NCI-H226 (cell line): ENCODE measurements around the gene PRKCZ.
"Not testable (repeated sequence)": the region's sequence is repeated elsewhere in the genome, so short reads cannot be mapped to it uniquely, and the experiment has no call there.

Experiments used
- DNase-seq: peaks from one replicate; pipeline ENCODE4 v3.0.0-alpha.2; 2015

PRKCZ gene

DNA sequence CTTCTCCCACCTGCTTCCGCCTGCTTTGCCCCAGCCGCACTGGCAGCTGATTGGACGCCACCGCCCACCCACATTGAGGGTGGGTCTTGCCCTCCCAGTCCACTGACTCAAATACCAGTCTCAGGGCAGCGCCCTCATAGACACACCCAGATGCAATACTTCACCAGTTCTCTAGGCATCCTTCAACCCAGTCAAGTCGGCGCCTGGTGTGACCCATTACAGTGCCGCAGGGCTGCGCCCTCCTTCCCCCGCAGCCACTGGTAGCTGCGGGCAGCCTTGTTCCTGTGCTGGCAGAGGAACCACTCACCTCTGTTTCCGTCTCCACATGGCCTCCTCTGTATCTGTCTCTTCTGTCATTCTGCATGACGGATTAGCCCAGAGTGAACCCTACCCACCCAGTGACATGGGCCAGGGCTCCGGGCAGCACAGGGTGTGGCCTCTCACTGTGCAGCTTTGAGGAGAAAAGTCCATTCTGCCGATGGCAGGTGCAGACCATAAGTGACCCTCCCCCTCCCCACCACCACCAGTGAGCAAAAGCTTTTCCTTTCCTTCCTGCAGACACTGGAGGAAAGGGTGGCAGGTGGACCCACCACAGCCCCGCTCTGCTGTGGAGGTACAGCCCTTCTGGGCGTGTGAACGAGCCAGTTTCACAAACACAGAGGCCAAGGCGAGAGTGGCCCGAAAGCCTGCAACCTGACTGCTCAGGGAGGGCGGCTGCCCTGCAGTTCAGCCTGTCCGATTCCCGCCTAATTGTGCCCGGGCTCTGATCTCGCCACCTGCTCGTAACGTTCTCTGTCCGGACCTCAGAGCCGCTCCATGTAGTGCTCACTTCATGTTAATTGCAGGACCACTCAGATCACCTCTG lies 87.3 kb downstream of the PRKCZ start:
- DNase-seq = no peak

DNA sequence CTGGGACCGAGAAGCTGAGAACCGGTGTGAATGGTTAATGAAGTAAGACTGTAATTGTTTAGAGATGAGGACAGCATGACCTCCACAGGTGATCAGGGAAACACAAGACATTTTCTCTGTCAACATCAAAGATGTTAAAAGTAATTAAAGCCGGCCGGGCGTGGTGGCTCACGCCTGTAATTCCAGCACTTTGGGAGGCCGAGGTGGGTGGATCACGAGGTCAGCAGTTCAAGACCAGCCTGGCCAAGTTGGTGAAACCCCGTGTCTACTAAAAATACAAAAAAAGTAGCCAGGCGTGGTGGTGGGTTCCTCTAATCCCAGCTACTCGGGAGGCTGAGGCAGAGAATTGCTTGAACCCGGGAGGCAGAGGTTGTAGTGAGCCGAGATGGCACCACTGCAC lies 88.9 kb downstream of the PRKCZ start:
- not testable (repeated sequence) for DNase-seq

DNA sequence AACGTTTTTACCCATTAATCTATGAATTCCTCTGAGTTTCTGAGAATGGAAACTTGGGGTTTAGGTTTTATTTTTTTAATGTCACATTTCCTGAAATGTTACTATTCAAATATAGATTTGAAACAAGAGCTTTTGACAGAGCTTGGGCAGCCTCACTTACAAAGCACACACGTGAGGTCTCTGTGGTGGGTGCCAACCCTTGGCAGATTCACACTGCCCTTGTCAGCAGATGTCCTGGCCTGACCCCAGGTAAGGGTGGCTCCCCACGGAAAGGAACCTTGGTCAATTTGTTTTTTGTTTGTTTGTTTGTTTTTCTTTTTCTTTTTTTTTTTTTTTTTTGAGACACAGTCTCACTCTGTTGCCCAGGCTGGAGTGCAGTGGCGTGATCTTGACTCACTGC lies 90.8 kb downstream of the PRKCZ start:
- DNase-seq = no peak

DNA sequence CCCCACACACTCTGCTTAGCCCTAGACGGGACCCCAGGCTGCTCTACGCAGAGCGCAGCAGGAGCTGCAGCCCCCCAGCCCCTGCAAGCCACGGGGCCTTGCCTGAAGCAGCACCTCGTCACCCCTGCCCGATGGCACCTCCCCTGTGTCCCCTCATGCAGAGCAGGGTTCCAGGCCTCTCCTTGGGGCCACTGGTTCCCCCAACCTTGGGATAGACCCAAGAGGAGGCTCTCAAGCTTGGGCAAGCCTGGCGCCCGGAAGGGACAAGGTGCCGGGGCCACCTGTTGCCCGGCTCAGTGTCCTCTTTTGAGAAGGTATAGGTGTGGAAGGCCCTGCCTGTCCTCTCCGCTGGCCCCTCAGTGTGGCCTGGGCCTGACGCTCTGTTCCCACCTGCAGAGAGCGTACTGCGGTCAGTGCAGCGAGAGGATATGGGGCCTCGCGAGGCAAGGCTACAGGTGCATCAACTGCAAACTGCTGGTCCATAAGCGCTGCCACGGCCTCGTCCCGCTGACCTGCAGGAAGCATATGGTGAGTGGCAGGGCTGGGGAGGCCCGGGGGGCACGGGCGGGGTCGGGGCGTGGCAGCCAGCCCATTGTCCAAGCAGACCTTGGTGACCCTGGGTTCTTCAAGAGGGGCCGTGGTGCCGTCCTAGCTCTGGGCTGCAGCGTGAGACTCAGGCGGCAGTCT lies 93.7 kb downstream of the PRKCZ start:
- DNase-seq = no peak

DNA sequence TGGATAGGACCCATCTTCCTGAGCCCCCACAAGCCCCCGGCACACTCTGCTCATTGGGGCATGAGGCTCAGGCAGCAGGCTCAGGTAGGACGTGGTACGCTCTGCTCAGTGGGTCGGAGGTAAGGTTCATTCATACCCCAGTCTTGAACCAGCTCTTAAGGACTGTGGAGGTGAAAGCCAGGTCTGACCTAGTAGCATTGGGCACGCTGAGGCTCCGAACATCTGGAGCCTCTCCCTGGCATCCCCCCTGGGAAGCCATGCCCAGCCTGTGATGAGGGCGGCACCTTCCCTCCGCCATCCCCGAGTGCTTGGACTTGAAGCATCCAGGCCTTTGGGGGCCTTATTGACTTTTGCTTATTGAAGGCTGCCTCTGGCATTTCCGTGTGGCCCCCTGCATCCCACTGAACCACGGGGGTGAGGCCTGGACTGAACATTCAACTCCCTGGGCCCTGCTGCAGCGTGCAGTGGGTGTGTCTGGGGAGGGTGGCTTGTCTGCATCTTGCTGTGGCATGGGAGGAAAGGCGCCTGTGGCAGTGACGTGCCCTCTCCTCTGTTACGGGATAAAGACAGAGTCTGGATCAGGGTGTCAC lies 94.4 kb downstream of the PRKCZ start:
- no peak for DNase-seq

DNA sequence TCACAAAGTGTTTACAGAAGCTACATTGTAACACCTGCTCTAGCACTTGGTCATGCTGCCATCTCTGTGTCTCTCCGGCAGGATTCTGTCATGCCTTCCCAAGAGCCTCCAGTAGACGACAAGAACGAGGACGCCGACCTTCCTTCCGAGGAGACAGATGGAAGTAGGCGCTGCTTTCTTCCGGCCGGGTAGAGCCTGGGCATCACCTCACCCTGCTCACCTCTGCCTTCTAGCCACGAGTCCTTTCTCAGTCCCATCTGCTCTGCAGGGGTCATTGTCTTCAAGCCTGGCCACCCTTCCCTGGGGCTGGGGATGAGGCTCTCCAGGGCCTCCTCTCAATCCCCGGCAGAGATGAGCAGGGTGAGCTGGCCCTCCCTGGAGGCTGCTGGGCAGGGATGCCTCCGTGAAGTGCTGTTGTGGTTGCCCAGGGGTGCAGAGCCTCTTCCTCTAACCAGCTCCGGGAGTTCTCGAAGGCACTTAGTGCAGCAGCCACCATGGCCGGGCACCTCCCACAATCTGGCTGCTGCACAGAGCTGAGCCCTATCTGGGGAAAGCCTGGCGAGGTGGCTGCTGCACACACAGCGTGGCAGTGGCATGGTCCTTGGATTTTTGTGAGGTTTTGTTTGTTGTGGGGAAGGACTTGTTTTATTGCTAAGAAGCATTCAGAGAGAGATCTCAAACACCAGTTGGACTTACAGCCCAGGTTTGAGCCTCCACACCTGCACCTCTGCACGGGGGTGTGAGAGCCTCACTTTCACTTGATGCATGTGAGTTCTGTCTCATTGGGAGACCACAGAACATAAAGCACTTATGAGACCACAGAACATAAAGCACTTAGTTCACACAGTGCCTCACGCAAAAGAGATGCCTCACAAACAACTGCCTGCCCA lies 96.0 kb downstream of the PRKCZ start:
- DNase-seq = no peak

DNA sequence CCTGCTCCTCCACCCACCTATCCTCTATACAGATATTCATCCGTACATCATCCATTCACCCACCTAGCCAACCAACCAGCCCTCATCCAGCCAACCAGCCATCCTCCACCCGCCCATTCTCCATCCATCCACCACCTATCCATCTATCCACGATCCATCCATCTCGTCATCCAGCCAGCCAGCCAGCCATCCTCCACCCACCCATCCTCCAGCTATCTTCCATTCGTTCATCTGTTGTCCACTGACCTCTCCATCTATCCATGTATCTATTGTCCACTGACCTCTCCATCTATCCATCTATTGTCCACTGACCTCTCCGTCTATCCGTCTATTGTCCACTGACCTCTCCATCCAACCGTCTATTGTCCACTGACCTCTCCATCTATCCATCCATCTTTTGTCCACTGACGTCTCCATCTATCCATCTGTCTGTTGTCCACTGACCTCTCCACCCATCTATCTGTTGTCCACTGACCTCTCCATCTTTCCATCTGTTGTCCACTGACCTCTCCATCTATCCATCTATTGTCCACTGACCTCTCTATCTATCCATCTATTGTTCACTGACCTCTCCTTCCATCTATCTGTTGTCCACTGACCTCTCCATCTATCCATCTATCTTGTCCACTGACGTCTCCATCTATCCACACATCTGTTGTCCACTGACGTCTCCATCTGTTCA lies 96.8 kb downstream of the PRKCZ start:
- no peak for DNase-seq

DNA sequence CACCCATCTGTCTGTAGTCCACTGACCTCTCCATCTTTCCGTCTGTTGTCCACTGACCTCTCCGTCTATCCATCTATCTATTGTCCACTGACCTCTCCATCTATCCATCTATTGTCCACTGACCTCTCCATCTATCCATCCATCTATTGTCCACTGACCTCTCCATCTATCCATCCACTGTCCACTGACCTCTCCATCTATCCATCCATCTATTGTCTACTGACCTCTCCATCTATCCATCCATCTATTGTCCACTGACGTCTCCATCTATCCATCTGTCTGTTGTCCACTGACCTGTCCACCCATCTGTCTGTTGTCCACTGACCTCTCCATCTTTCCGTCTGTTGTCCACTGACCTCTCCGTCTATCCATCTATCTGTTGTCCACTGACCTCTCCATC lies 97.7 kb downstream of the PRKCZ start:
- DNase-seq = not testable (repeated sequence)

DNA sequence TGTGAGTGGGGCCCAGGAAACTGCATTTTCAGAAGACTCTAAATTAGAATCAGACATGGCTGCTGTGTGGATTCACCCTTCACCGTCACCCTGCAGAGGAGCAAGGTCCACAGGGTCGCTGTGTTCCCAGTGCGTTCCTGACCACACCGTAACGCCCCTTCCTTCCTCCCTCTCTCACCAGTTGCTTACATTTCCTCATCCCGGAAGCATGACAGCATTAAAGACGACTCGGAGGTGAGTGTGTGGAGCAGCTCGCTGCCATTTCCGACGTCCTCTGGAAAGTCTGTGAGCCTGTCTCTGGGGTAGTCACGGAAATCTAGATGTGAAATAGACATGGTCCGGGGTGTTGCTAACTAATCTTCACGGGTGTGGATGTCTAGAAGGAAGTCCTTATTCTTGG lies 98.5 kb downstream of the PRKCZ start:
- DNase-seq = no peak

DNA sequence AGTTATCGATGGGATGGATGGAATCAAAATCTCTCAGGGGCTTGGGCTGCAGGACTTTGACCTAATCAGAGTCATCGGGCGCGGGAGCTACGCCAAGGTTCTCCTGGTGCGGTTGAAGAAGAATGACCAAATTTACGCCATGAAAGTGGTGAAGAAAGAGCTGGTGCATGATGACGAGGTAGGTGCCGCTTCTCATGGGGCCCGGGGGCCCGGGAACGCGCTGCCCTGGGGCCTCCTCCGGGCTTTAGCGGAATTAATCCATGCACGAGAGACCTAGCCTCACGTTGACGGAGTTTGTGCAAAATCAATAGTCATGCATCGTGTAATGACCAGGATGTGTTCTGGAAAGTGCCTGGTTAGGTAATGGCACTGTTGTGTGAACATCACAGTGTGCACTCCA lies 100.6 kb downstream of the PRKCZ start:
- no peak for DNase-seq

DNA sequence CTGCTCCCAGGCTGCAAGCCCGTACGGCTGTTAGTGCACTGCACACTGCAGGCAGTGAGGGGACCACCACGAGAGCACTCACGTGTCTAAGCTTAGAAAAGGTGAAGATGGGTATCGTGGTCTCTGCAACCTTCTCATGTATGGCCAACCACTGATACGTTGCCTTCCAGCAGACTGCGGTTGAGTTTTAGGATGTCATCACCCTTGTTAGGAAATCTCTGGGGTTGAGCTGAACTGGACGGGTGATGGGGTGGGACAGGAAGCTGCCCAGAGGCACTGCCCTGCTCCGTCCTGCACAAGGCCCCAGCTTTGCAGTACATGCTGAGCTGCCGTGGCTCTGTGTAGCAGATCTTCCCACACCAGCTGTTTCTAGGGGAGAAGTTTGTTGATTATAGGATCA lies 101.0 kb downstream of the PRKCZ start:
- no peak for DNase-seq

DNA sequence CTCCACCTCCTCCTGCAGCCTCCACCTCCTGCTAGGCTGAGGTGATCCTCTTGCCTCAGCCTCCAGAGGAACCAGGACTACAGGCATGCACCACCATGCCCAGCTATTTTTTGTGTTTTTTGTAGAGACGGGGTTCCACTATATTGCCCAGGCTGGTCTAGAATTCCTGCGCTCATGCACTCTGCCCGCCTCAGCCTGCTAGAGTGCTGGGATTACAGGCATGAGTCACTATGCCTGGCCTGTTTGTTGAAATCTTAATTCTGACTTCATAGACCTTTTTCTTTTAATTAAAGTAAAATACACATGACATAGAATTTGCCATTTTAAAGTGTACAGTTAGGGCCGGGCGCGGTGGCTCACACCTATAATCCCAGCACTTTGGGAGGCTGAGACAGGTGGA lies 101.7 kb downstream of the PRKCZ start:
- no peak for DNase-seq

DNA sequence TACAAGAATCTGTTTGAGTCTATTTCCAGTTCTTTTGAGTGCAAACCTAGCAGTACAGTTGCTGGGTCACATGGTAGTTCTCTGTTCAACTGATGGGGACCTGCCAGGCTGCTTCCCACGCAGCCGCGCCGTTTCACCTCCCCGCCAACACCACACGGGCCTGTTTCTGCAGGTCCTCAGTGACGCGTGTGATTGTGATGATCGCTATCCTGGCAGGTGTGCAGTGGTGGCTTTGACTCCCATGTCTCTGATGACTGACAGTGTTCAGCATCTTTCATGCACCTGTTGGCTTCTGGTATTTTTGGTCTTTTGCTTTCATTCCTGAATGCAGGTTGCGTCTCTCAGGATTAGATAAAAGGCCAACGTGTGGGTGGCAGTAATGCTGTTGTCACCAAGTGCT lies 102.7 kb downstream of the PRKCZ start:
- no peak for DNase-seq

DNA sequence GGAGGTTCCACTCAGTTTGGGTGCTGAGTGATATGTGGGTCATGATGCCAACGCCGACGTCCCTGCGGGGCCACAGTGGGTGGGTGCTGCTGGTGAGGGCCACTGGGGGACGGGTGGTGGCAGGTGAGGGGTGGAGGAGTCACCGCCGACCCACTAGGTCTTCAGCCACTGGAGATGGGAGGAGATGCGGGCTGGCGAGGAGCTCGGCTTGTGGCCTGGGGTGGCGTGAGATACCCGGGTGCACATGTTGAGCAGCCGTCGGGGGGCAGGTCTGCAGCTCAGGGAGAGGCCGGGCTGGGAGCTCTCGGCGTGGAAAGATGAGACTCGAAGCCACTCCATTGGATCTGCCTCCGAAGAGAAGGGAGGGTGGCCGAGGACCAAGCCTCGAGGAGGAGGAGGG lies 103.8 kb downstream of the PRKCZ start:
- DNase-seq = no peak

DNA sequence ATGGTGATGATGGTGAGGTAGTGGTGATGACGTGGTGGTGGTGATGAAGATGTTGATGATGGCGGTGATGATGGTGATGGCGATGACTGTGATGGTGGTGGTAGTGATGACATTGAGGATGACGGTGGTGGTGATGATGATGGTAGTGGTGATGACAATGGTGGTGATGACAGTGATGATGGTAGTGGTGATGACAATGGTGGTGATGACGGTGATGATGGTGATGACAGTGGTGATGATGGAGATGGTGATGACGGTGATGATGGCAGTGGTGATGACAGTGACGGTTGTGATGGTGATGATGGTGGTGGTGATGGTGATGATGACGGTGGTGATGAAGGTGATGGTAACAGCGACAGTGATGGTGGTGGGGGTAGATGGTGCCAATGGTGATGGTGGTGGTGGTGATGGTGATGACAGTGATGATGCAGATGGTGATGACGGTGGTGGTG lies 105.0 kb downstream of the PRKCZ start:
- DNase-seq = no peak

DNA sequence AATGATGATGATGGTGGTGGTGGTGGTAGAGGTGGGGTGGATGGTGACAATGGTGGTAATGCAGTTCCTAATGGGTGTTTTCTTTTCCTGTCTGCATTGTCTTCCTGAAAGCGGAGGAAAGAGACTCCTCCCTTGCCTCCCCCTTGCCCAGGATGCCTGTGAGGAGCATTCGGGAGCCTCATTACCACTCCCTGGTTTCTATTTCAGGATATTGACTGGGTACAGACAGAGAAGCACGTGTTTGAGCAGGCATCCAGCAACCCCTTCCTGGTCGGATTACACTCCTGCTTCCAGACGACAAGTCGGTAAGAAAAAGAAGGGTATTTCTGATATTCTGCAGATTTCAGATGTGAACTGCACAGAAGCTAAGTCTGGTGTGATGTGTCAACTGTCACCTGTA lies 105.6 kb downstream of the PRKCZ start:
- no peak for DNase-seq

DNA sequence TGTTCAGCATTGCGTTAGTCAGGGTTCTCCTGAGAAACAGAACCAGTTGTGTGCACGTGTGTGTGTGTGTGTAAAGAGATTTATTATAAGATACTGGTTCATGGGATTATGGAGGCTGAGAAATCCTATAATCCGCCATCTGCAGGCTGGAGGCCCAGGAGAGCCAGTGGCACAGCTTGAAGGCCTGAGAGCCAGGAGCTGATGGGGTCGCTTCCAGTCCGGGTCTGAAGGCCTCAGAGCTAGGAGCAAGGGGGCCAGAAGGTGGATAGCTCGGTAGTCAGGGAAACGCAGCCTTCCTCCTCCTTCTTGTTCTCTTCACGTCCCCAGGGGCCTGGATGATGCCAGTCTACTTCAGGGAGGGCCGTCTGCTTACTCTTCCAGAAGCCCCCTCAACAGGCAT lies 106.7 kb downstream of the PRKCZ start:
- no peak for DNase-seq

DNA sequence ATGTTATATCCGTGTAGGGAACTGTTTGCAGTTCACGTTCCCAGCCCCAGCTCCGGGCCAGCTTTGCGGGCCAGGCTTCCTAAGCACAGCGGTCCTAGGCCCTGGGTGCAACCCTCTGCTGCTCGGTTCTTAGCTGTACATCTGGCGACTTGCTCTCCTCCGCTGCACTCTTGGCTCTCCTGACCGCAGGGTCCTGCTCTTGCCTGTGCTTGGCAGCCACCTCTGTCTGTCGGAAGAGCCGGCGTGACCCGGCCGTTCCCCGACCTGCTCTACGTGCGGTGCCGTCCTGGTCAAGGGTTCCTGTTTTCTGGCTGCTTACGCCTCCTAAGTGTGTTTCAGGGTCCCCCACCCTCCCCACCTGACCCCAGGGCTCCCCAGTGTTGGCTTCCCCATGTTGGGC lies 107.6 kb downstream of the PRKCZ start:
- DNase-seq = no peak

DNA sequence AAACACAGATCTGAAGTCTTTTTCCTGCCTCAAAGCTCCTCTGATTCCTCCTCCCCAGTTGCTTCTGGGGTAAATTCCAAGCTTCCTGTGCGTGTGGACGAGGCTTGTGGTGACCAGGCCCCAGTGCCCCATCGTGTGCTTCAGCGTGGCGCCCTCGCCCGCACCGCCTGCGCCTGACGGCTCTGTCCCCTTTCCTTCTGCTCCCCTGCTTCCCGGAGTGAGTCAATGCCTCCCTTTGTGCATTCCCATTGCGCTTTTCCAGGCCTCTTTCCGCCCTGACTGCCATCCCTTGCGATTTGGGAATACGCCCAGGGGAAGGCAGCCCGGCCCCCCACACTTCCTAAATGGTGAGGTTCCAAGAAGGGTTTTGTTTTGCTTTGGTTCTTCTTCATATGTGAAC lies 108.1 kb downstream of the PRKCZ start:
- DNase-seq = no peak

DNA sequence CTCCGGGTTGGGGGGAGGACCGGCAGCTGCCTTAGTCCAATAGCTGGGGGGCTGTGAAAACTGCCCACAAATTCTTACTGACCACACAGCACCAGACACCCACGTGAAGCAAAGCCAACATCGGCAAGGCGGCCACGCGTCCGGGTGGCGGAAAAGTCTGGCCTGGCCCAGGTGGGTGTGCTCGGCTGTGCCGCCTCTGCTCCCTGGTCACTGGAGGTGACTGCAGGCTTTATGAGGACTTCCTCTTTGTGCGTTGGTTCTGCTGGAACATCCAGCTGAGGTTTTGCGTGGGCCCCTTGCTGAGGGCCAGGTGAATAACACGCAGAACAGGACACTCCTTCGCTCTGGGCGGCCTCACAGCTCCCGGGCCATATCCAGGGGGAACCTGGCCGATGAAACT lies 108.9 kb downstream of the PRKCZ start:
- no peak for DNase-seq

DNA sequence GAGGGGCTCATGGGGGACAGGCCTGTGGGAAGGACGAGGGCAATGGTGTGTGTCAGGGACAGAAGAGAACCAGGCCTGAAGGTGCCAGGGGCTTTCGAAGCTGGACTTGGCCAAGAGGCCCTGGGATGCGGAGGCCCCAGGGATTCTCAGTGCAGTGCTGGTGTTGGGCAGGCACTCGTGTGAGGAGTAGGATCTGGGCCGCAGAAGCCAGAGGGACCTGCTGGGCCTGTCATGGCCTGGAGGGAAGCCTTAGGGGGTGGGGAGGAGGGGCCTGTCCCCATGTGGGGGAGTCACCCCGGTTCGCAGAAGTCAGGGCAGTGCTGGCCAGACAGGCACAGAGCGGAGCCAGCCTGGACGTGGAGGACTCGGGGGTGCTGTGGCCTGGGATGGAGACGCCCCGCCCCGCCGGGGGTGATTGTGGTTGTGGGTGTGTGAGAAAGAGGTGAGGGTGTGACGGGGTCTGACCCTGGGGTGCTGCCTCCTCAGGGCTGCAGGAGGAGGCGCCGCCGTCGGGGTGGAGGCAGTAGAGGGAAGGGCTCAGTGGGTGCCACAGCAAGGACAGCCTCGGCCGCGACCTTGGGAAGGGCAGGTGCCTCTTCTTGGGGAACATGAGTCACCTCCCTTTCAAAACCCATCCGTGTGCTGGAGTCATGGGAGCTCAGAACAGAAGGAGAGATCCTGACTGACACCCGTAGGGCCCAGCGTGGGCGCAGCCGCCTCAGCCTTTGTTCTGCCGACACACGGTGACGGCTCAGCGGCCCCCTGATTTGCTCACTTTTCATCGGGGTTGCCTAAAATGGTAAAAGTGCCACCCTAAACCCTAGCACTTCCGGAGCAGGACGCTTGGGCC lies 110.5 kb downstream of the PRKCZ start:
- no peak for DNase-seq

DNA sequence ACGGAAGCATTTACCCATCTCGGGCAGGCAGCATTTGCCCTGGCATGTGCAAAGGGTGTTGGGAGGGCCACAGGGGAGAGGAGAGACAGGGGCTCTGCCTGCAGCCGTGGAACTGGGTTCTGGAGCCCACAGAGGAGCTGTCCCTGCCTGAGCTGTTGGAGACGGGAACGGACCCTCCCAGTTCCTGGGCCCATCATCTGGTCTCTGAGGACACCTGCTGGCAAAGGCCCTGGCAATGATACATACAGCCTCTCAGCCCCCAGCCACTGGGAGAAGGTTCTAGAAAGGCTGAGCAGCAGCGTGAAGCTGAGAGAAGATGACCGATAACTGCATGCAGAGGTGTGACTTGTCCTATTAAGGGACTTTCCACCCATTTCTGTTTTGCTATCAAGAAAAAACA lies 113.0 kb downstream of the PRKCZ start:
- no peak for DNase-seq
